GM19463 (cell line): Measurements from ENCODE around the gene FGD6.
"Not testable (repeated sequence)": the region's sequence is repeated elsewhere in the genome, so short reads cannot be mapped to it uniquely, and the experiment has no call there.

Experiments used
- ATAC-seq: cut with Tn5 transposase; IDR thresholded peaks from one replicate; pipeline ENCODE4 v1.9.1; 2021; ENCODE audit warnings: mild to moderate bottlenecking, moderate library complexity; ENCODE audit not compliant: unreplicated experiment

The FGD6 gene

GRCh38 chr12:95217377-95218149 lies at the start of gene FGD6, which contains the start of gene VEZT:
Gene FGD6 (minus strand): TSS chr12:95217467. CDS start chr12:95217240, 227 bp downstream.
Gene VEZT (plus strand): TSS chr12:95217807. CDS start chr12:95217851, 44 bp downstream.
- peak; percentile 89 for ATAC-seq

GRCh38 chr12:95266254-95266653 lies 49.0 kb upstream of the FGD6 start:
- no peak for ATAC-seq

GRCh38 chr12:95265765-95266164 lies 48.5 kb upstream of the FGD6 start:
- no peak for ATAC-seq

GRCh38 chr12:95262808-95263207 lies 45.5 kb upstream of the FGD6 start:
- no peak for ATAC-seq

- no peak for ATAC-seq
Observed at GRCh38 chr12:95261109-95261508, 43.8 kb upstream of the FGD6 start.

GRCh38 chr12:95259368-95259767 lies 42.1 kb upstream of the FGD6 start:
- ATAC-seq, result no peak

- no peak for ATAC-seq
Observed at GRCh38 chr12:95258803-95259202, 41.5 kb upstream of the FGD6 start.

GRCh38 chr12:95258151-95258550 lies 40.9 kb upstream of the FGD6 start:
- ATAC-seq, result no peak

GRCh38 chr12:95257541-95257940 lies 40.3 kb upstream of the FGD6 start:
- ATAC-seq, result no peak

GRCh38 chr12:95253386-95253785 lies 36.1 kb upstream of the FGD6 start:
- ATAC-seq, result no peak

GRCh38 chr12:95248604-95249360 lies 31.5 kb upstream of the FGD6 start:
- no peak for ATAC-seq

GRCh38 chr12:95248095-95248494 lies 30.8 kb upstream of the FGD6 start:
- ATAC-seq, result no peak

GRCh38 chr12:95244350-95244749 lies 27.1 kb upstream of the FGD6 start:
- no peak for ATAC-seq

GRCh38 chr12:95243497-95244183 lies 26.4 kb upstream of the FGD6 start:
- no peak for ATAC-seq

- no peak for ATAC-seq
Observed at GRCh38 chr12:95241761-95242506, 24.7 kb upstream of the FGD6 start.

GRCh38 chr12:95241138-95241537 lies 23.9 kb upstream of the FGD6 start:
- ATAC-seq, result not testable (repeated sequence)

GRCh38 chr12:95240556-95240955 lies 23.3 kb upstream of the FGD6 start:
- no peak for ATAC-seq

GRCh38 chr12:95239835-95240234 lies 22.6 kb upstream of the FGD6 start:
- ATAC-seq, result not testable (repeated sequence)

GRCh38 chr12:95239216-95239615 lies 21.9 kb upstream of the FGD6 start:
- no peak for ATAC-seq

- no peak for ATAC-seq
Observed at GRCh38 chr12:95238150-95238549, 20.9 kb upstream of the FGD6 start.

- no peak for ATAC-seq
Observed at GRCh38 chr12:95237315-95237714, 20.0 kb upstream of the FGD6 start.
